Measurements from ENCODE around the gene TOR1A.

DNA sequence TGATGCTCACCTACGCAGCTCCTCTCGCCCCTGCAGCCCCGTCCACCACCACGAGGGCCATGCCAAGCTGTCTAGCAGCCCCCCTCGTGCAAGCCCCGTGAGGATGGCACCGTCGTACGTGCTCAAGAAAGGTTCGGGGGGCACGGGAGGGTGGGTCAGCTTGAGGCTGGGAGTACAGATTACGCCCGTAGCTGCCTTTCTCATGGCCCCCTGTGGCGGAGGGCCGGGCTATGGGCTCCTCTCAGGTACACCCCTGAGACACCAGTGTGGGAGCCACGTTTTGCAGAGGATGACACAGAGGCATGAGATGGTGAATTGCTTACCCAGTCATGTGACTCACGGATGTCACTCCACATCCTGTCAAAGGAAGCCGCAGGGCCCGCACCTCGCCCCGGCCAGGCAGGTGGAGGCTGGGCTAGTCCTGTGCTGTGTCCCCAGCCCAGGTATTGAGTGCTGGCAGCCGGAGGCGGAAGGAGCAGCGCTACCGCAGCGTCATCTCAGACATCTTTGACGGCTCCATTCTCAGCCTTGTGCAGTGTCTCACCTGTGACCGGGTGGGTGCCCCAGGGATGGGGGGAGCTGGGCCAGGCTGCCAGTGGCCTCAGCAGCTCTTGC is 45.0 kb upstream of the TOR1A start:
- TF ChIP-seq CTCF (conservative IDR thresholded peaks at IDR 0.05; ENCODE audit: low read length) (no peak), EZH2phosphoT487 (IDR thresholded peaks at IDR 0.05; ENCODE audit: borderline replicate concordance) (no peak)
